NCI-H748 treated with DMSO at 0.1 percent for 48 hours (cell line): ENCODE data around the gene ZFP69.
A peak's percentile ranks its signal among the peaks of the same experiment; 100 is the strongest.
"Not testable (repeated sequence)": the region's sequence is repeated elsewhere in the genome, so short reads cannot be mapped to it uniquely, and the experiment has no call there.

Source experiments
- DNase-seq: peaks from one replicate; lab custom pipeline; 2025; lab: John Stamatoyannopoulos, UW

Gene ZFP69

GRCh38 chr1:40476924-40477677 is at the start of gene ZFP69:
ZFP69 (plus strand) TSS chr1:40477290; CDS start chr1:40479362, 2,072 bp downstream.
- peak; percentile 96 for DNase-seq

- DNase-seq, result no peak
Measured at GRCh38 chr1:40431385-40431784, 45.7 kb upstream of the ZFP69 start.

- no peak for DNase-seq
Measured at GRCh38 chr1:40432644-40433390, 44.3 kb upstream of the ZFP69 start.

- DNase-seq, result no peak
Measured at GRCh38 chr1:40435471-40435870, 41.6 kb upstream of the ZFP69 start.

- no peak for DNase-seq
Measured at GRCh38 chr1:40435876-40436275, 41.2 kb upstream of the ZFP69 start.

GRCh38 chr1:40438391-40439015 is 38.6 kb upstream of the ZFP69 start:
- peak; percentile 86 for DNase-seq

- DNase-seq, result no peak
Measured at GRCh38 chr1:40439247-40439646, 37.8 kb upstream of the ZFP69 start.

GRCh38 chr1:40449684-40450494 is 27.2 kb upstream of the ZFP69 start, which contains the start of gene ZFP69B:
ZFP69B (plus strand) TSS chr1:40450476; CDS start chr1:40450962, 486 bp downstream.
- peak; percentile 100 for DNase-seq

- DNase-seq, result peak; percentile 99
Measured at GRCh38 chr1:40450495-40451237, 26.4 kb upstream of the ZFP69 start.

GRCh38 chr1:40451238-40451585 is 25.9 kb upstream of the ZFP69 start:
- DNase-seq, result no peak

GRCh38 chr1:40454873-40455272 is 22.2 kb upstream of the ZFP69 start:
- no peak for DNase-seq

- peak; percentile 75 for DNase-seq
Measured at GRCh38 chr1:40462956-40463590, 14.0 kb upstream of the ZFP69 start.

GRCh38 chr1:40469327-40469726 is 7.8 kb upstream of the ZFP69 start:
- no peak for DNase-seq

- DNase-seq, result no peak
Measured at GRCh38 chr1:40475268-40475667, 1.8 kb upstream of the ZFP69 start.

GRCh38 chr1:40477678-40478053 is 576 bp downstream of the ZFP69 start:
- DNase-seq, result peak; percentile 90

- DNase-seq, result no peak
Measured at GRCh38 chr1:40478276-40478675, 1.2 kb downstream of the ZFP69 start.

GRCh38 chr1:40479156-40479555 is 2.1 kb downstream of the ZFP69 start:
- DNase-seq, result no peak

GRCh38 chr1:40495315-40495903 is 18.3 kb downstream of the ZFP69 start:
- no peak for DNase-seq

- DNase-seq, result not testable (repeated sequence)
Measured at GRCh38 chr1:40502651-40503050, 25.6 kb downstream of the ZFP69 start.

GRCh38 chr1:40507973-40508372 is 30.9 kb downstream of the ZFP69 start:
- no peak for DNase-seq
